HG03378 (cell line): ENCODE measurements around the gene HADH.
"Not testable (repeated sequence)": the region's sequence is repeated elsewhere in the genome, so short reads cannot be mapped to it uniquely, and the experiment has no call there.

ENCODE experiments used
- ATAC-seq: cut with Tn5 transposase; IDR thresholded peaks from one replicate; pipeline ENCODE4 v1.9.1; 2021; ENCODE audit warnings: mild to moderate bottlenecking, moderate library complexity; ENCODE audit not compliant: unreplicated experiment

The HADH gene

DNA sequence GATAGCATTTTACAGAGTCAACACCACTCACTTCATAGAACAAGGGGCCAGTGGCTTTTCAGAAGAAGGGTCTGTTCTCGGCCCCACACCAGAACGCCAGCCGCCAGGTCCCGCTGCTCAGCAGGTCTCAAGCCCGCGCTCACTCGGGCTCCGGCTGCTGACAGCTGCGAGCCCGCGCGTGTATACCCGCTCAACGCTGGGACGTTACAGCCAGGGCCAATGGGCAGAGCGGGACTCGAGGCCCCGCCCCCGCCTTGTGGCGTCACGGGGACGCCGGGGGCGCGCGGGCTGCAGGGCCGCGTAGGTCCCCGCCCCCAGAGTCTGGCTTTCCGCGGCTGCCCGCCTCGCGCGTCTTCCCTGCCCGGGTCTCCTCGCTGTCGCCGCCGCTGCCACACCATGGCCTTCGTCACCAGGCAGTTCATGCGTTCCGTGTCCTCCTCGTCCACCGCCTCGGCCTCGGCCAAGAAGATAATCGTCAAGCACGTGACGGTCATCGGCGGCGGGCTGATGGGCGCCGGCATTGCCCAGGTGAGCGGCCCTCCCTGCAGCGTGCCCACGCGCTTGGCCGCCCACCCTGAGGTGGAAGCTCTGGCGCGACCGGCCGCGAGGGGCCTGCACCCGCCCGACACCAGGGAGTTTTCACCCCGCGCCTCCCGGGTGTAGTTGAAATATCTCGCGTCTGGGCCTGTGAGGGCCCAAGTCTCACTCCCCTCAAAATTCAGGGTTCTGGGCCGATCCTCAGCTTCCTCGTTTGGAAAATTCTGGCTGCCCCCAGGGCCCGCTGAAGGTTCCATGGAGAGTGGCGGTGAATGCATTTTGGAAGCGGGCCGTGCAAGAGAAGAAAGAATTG, at the start of gene HADH:
HADH (plus strand) TSS at position 353 of the 850 bp plus-strand sequence; CDS start at position 397, 44 bp downstream.
- ATAC-seq = peak; percentile 89

- ATAC-seq = no peak
These were observed 43.9 kb upstream of the HADH start for GRCh38 chr4:107945809-107946208.

GRCh38 chr4:107950746-107951540, 38.7 kb upstream of the HADH start:
- ATAC-seq = no peak

GRCh38 chr4:107951551-107951950, 38.1 kb upstream of the HADH start:
- ATAC-seq = no peak

GRCh38 chr4:107956011-107956410, 33.7 kb upstream of the HADH start:
- ATAC-seq = no peak

DNA sequence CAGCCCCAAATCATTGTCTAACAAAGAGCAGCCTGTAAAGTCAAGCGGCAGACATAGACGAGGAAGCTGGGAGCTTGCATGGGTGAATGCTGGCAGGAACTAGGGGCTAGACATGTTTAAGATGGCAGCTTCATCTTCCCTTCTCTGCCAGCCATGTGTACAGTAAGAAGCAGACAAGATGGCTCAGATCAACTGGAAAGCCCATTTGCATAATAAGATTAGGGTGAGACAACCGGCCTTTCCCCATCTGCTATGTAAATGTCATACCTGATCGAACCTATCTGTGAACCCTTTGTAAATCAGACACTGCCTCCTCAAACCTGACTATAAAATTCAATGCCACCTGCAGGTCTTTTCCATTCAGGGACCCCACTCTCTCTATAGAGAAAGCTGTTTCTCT, 22.8 kb upstream of the HADH start:
- ATAC-seq = no peak

GRCh38 chr4:107967519-107967918, 22.2 kb upstream of the HADH start:
- ATAC-seq = not testable (repeated sequence)

DNA sequence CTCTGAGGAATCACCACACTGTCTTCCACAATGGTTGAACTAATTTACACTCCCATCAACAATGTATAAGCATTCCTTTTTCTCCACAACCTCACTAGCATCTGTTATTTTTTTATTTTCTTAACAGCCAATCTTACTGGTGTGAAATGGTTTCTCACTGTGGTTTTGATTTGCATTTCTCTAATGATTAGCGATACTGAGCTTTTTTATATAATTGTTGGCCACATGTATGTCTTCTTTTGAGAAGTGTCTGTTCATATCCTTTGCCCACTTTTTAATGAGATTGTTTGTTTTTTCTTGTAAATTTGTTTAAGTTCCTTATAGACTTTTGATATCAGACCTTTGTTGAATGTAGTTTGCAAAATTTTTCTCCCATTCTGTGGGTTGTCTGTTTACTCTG, 21.8 kb upstream of the HADH start:
- not testable (repeated sequence) for ATAC-seq

GRCh38 chr4:107970063-107970798, 19.5 kb upstream of the HADH start:
- no peak for ATAC-seq

GRCh38 chr4:107972605-107973004, 17.1 kb upstream of the HADH start:
- no peak for ATAC-seq

DNA sequence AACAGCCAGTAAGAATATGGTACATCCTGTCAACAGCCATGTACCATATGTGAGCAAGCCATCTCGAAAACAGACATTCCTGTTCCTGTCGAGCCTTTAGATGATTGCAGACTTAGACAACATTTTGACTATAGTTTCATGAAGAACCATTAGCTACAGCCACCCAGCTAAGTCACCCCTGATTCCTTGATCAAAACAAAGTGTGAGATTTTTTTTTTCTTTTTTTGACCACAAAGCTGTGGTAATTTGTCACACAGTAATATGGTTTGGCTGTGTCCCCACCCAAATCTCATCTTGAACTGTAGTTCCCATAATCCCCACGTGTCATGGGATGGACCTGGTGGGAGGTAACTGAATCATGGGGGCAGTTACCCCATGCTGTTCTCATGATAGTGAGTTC, 15.2 kb upstream of the HADH start:
- no peak for ATAC-seq

- ATAC-seq = no peak
These were observed 12.2 kb upstream of the HADH start for GRCh38 chr4:107977482-107977881.

DNA sequence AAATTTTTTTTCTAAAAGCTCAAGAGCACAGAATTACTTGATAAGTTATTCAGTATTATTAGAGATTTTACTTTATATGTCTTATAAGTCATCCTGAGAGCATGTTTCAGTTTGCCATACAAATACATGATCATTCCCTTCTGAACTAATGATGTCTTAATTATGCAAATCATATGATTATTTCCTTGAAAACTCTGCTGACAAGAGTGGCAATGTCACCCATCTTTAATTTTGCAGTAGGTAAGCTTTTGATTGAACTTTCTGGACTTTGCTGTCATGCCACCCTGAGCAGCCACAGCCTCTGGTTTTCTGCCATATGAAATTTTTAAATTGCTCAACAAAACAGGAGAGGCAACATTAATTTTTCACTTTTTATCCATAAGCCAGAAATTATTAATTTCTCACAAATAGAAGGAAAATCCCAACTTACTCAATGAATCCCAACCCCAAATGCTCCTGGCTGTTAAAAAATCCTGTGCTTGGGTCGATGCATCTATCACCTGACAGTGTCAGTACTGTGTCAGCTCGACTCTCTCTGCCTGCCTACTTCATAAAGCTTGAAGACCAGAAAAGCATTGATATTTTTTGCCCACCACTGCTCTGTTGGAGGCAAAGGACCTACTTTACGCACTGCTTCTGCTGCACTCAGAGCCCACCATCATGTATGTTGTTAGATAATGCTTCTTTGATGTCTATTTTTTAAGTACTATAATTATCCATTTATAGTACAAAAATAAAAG, 11.6 kb upstream of the HADH start:
- no peak for ATAC-seq

GRCh38 chr4:107978716-107979451, 10.8 kb upstream of the HADH start:
- no peak for ATAC-seq

- no peak for ATAC-seq
These were observed 1.6 kb upstream of the HADH start for GRCh38 chr4:107987916-107988762.

GRCh38 chr4:107988763-107989035, 990 bp upstream of the HADH start:
- no peak for ATAC-seq

DNA sequence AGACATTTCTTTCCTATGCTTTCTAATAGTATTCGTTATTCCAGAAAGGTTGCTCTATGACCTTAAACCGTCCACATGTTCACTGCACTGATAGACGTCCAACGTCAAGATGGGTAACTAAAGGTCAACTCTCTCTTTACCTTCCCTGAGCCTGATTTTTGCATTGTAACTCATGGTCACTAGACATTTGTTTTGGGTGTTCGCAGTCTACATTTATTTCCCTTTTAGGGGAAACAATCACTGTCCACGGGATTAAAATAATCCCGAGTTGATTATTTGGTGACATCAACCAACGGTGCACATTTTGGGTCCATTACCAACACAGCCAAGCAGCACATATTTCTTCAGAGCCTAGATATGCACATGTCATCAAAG, 540 bp upstream of the HADH start:
- ATAC-seq = no peak

GRCh38 chr4:107991945-107992630, 2.4 kb downstream of the HADH start:
- ATAC-seq = no peak

DNA sequence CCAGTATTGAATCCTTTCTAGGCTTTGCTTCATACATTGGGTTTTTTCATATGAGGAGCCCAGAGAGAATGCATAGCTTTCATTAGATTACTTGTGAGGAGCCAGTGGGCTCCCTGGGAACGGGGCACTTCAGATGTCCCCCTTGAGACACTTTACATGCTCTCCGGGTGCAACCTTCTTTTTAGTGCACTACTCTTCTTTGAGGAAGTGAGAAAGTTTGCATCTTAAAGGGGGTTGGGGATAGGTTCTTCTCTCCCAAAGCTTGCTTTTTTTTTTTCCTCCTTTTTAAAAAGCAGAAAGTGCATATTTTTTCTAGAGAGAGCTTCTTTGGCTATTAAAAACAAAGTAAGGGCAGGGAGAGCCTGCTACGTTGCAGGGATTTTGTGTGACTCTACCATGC, 4.3 kb downstream of the HADH start:
- ATAC-seq = peak; percentile 51
